Measurements from ENCODE around the gene DYNAP.

The DYNAP gene

GRCh38 chr18:54607213-54608027 lies 16.4 kb downstream of the DYNAP start:
- Histone ChIP-seq H3K4me2 (ENCODE audit: insufficient read depth, low read length) (no peak overlapping the region), H3K27me3 (ENCODE audit: insufficient read depth, low read length, poor library complexity) (no peaks in the 10 kb centered on the region), H3K27ac (ENCODE audit: low read length) (no peak overlapping the region), H3K36me3 (ENCODE audit: insufficient read depth, low read length) (no peaks in the 10 kb centered on the region), H3K4me3 (ENCODE audit: low read depth in 1 of 2, low read length in 2 of 2) (no peak overlapping the region), H4K20me1 (ENCODE audit: insufficient read depth, low read length) (no peaks in the 10 kb centered on the region), H3K4me1 (ENCODE audit: insufficient read depth, low read length) (no peaks in the 10 kb centered on the region), H3K9ac (ENCODE audit: low read depth, low read length) (no peak overlapping the region), H3K9me3 (ENCODE audit: insufficient read depth, low read length, severe bottlenecking) (no peaks in the 10 kb centered on the region), H3K79me2 (ENCODE audit: insufficient read depth, low read length) (no peaks in the 10 kb centered on the region), H2AFZ (ENCODE audit: low read depth, low read length) (no peak overlapping the region)
- no peak for TF ChIP-seq CTCF (IDR thresholded peaks at IDR 0.05; ENCODE audit: borderline replicate concordance, extremely low read depth, low read length, poor library complexity, severe bottlenecking)
- no peak for TF ChIP-seq EZH2 (IDR thresholded peaks at IDR 0.05; ENCODE audit: borderline replicate concordance, low read depth, low read length, severe bottlenecking)
- DNase-seq (no peak), ATAC-seq (ENCODE audit: insufficient read depth, low read depth) (no peak)

- no peaks in the 10 kb centered on the region for H4K20me1 ChIP-seq (ENCODE audit: insufficient read depth, low read length)
- no peaks in the 10 kb centered on the region for H3K27me3 ChIP-seq (ENCODE audit: insufficient read depth, low read length, poor library complexity)
- no peak overlapping the region for H3K9ac ChIP-seq (ENCODE audit: low read depth, low read length)
- H3K79me2 ChIP-seq (ENCODE audit: insufficient read depth, low read length) = no peaks in the 10 kb centered on the region
- H3K9me3 ChIP-seq (ENCODE audit: insufficient read depth, low read length, severe bottlenecking) = no peaks in the 10 kb centered on the region
- no peaks in the 10 kb centered on the region for H3K36me3 ChIP-seq (ENCODE audit: insufficient read depth, low read length)
- ATAC-seq (ENCODE audit: insufficient read depth, low read depth) (no peak), DNase-seq (no peak)
- no peak overlapping the region for H3K27ac ChIP-seq (ENCODE audit: low read length)
- H2AFZ ChIP-seq (ENCODE audit: low read depth, low read length) = no peak overlapping the region
- H3K4me1 ChIP-seq (ENCODE audit: insufficient read depth, low read length) = no peaks in the 10 kb centered on the region
- TF ChIP-seq CTCF (IDR thresholded peaks at IDR 0.05; ENCODE audit: borderline replicate concordance, extremely low read depth, low read length, poor library complexity, severe bottlenecking) (no peak), EZH2 (IDR thresholded peaks at IDR 0.05; ENCODE audit: borderline replicate concordance, low read depth, low read length, severe bottlenecking) (no peak)
- H3K4me2 ChIP-seq (ENCODE audit: insufficient read depth, low read length) = no peak overlapping the region
- H3K4me3 ChIP-seq (ENCODE audit: low read depth in 1 of 2, low read length in 2 of 2) = no peak overlapping the region
Observed at GRCh38 chr18:54608028-54608642, 17.1 kb downstream of the DYNAP start.

GRCh38 chr18:54611816-54612215 lies 20.8 kb downstream of the DYNAP start:
- ATAC-seq (ENCODE audit: insufficient read depth, low read depth) (no peak), DNase-seq (no peak)
- no peaks in the 10 kb centered on the region for H4K20me1 ChIP-seq (ENCODE audit: insufficient read depth, low read length)
- H3K27ac ChIP-seq (ENCODE audit: low read length) = no peak overlapping the region
- no peak overlapping the region for H3K9ac ChIP-seq (ENCODE audit: low read depth, low read length)
- no peaks in the 10 kb centered on the region for H3K36me3 ChIP-seq (ENCODE audit: insufficient read depth, low read length)
- TF ChIP-seq CTCF (IDR thresholded peaks at IDR 0.05; ENCODE audit: borderline replicate concordance, extremely low read depth, low read length, poor library complexity, severe bottlenecking) (no peak), EZH2 (IDR thresholded peaks at IDR 0.05; ENCODE audit: borderline replicate concordance, low read depth, low read length, severe bottlenecking) (no peak)
- no peak overlapping the region for H3K4me2 ChIP-seq (ENCODE audit: insufficient read depth, low read length)
- H3K79me2 ChIP-seq (ENCODE audit: insufficient read depth, low read length) = no peaks in the 10 kb centered on the region
- H3K4me1 ChIP-seq (ENCODE audit: insufficient read depth, low read length) = no peaks in the 10 kb centered on the region
- H3K4me3 ChIP-seq (ENCODE audit: low read depth in 1 of 2, low read length in 2 of 2) = no peak overlapping the region
- no peaks in the 10 kb centered on the region for H3K27me3 ChIP-seq (ENCODE audit: insufficient read depth, low read length, poor library complexity)
- H2AFZ ChIP-seq (ENCODE audit: low read depth, low read length) = no peak overlapping the region
- no peaks in the 10 kb centered on the region for H3K9me3 ChIP-seq (ENCODE audit: insufficient read depth, low read length, severe bottlenecking)
